ENCODE results near the gene SUMO2. TPM values are rescaled to one million over a fixed set of nuclear protein-coding genes. Genes with fewer than 3 reads are reported as not detected.

Gene SUMO2
- total and polyA plus RNA-seq, 2 of the 13 experiments (the other 11 are each of a cell fraction or from before 2014, with no cell fraction given), result 337 to 553 TPM

DNA sequence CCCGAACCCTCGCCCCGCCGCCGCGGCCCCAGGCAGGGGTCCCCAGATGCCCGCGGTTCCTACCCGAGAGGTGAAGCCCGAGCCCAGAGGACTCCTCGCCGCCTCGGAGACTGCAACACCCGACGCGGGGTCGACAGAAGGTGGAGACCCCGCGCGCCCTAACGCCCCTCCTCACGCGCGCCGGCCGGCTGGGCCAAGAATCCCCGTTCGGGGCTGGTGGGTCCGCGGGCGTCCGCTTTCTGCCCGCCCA, 515 bp downstream of the SUMO2 start (continued):
- TF ChIP-seq, protein P1, sequence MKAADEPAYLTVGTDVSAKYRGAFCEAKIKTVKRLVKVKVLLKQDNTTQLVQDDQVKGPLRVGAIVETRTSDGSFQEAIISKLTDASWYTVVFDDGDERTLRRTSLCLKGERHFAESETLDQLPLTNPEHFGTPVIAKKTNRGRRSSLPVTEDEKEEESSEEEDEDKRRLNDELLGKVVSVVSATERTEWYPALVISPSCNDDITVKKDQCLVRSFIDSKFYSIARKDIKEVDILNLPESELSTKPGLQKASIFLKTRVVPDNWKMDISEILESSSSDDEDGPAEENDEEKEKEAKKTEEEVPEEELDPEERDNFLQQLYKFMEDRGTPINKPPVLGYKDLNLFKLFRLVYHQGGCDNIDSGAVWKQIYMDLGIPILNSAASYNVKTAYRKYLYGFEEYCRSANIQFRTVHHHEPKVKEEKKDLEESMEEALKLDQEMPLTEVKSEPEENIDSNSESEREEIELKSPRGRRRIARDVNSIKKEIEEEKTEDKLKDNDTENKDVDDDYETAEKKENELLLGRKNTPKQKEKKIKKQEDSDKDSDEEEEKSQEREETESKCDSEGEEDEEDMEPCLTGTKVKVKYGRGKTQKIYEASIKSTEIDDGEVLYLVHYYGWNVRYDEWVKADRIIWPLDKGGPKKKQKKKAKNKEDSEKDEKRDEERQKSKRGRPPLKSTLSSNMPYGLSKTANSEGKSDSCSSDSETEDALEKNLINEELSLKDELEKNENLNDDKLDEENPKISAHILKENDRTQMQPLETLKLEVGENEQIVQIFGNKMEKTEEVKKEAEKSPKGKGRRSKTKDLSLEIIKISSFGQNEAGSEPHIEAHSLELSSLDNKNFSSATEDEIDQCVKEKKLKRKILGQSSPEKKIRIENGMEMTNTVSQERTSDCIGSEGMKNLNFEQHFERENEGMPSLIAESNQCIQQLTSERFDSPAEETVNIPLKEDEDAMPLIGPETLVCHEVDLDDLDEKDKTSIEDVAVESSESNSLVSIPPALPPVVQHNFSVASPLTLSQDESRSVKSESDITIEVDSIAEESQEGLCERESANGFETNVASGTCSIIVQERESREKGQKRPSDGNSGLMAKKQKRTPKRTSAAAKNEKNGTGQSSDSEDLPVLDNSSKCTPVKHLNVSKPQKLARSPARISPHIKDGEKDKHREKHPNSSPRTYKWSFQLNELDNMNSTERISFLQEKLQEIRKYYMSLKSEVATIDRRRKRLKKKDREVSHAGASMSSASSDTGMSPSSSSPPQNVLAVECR (CRISPR knock-in tag; IDR thresholded peaks at IDR 0.05; ENCODE audit: borderline replicate concordance), result peak; percentile 70; the same call in 1 of the 2 replicates
- peak; percentile 14 for TF ChIP-seq SRSF4 (IDR thresholded peaks at IDR 0.05; ENCODE audit: low read depth, low read length, poor library complexity, severe bottlenecking)
- TF ChIP-seq ZNF235 (CRISPR knock-in tag; IDR thresholded peaks at IDR 0.05; ENCODE audit: borderline replicate concordance), result peak; percentile 2; the same call in 1 of the 2 replicates
- TF ChIP-seq JDP2 (CRISPR knock-in tag; IDR thresholded peaks at IDR 0.05; ENCODE audit: borderline replicate concordance), result no peak
- no peak; the same call in 1 of the 2 replicates for TF ChIP-seq NR3C1 (CRISPR knock-in tag; IDR thresholded peaks at IDR 0.05)
- no peak; the same call in 1 of the 2 replicates for TF ChIP-seq ZSCAN30 (CRISPR knock-in tag; IDR thresholded peaks at IDR 0.05)
- no peak for TF ChIP-seq ZBTB8A (CRISPR knock-in tag; IDR thresholded peaks at IDR 0.05; ENCODE audit: borderline replicate concordance, low read depth)
- TF ChIP-seq SNRNP70 (IDR thresholded peaks at IDR 0.05; ENCODE audit: low read depth, low read length), result no peak
- 0 out of 2 replicates have a peak, but pooled peaks have one; percentile 63 for TF ChIP-seq AKAP8 (CRISPR knock-in tag; IDR thresholded peaks at IDR 0.05)
- no peak for TF ChIP-seq ZNF660 (CRISPR knock-in tag; IDR thresholded peaks at IDR 0.05; ENCODE audit: borderline replicate concordance, low read depth)
- TF ChIP-seq, protein P2, sequence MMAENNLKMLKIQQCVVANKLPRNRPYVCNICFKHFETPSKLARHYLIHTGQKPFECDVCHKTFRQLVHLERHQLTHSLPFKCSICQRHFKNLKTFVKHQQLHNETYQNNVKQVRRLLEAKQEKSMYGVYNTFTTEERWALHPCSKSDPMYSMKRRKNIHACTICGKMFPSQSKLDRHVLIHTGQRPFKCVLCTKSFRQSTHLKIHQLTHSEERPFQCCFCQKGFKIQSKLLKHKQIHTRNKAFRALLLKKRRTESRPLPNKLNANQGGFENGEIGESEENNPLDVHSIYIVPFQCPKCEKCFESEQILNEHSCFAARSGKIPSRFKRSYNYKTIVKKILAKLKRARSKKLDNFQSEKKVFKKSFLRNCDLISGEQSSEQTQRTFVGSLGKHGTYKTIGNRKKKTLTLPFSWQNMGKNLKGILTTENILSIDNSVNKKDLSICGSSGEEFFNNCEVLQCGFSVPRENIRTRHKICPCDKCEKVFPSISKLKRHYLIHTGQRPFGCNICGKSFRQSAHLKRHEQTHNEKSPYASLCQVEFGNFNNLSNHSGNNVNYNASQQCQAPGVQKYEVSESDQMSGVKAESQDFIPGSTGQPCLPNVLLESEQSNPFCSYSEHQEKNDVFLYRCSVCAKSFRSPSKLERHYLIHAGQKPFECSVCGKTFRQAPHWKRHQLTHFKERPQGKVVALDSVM (CRISPR knock-in tag; IDR thresholded peaks at IDR 0.05), result 0 out of 2 replicates have a peak, but pooled peaks have one; percentile 31
- peak; percentile 68 for TF ChIP-seq PHF8 (CRISPR knock-in tag; IDR thresholded peaks at IDR 0.05)
- TF ChIP-seq, protein P3, sequence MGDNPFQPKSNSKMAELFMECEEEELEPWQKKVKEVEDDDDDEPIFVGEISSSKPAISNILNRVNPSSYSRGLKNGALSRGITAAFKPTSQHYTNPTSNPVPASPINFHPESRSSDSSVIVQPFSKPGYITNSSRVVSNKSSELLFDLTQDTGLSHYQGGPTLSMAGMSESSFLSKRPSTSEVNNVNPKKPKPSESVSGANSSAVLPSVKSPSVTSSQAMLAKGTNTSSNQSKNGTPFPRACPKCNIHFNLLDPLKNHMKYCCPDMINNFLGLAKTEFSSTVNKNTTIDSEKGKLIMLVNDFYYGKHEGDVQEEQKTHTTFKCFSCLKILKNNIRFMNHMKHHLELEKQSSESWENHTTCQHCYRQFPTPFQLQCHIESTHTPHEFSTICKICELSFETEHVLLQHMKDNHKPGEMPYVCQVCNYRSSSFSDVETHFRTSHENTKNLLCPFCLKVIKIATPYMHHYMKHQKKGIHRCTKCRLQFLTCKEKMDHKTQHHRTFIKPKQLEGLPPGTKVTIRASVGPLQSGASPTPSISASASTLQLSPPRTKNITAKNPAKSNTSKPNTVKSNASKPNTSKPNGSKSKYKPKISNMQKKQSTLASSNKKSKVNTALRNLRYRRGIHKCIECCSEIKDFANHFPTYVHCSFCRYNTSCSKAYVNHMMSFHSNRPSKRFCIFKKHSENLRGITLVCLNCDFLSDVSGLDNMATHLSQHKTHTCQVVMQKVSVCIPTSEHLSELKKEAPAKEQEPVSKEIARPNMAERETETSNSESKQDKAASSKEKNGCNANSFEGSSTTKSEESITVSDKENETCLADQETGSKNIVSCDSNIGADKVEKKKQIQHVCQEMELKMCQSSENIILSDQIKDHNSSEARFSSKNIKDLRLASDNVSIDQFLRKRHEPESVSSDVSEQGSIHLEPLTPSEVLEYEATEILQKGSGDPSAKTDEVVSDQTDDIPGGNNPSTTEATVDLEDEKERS (CRISPR knock-in tag; IDR thresholded peaks at IDR 0.05), result peak; percentile 14; the same call in 1 of the 2 replicates
- TF ChIP-seq NFATC3 (CRISPR knock-in tag; IDR thresholded peaks at IDR 0.05), result peak; percentile 69; the same call in 1 of the 2 replicates
- TF ChIP-seq, protein P4, sequence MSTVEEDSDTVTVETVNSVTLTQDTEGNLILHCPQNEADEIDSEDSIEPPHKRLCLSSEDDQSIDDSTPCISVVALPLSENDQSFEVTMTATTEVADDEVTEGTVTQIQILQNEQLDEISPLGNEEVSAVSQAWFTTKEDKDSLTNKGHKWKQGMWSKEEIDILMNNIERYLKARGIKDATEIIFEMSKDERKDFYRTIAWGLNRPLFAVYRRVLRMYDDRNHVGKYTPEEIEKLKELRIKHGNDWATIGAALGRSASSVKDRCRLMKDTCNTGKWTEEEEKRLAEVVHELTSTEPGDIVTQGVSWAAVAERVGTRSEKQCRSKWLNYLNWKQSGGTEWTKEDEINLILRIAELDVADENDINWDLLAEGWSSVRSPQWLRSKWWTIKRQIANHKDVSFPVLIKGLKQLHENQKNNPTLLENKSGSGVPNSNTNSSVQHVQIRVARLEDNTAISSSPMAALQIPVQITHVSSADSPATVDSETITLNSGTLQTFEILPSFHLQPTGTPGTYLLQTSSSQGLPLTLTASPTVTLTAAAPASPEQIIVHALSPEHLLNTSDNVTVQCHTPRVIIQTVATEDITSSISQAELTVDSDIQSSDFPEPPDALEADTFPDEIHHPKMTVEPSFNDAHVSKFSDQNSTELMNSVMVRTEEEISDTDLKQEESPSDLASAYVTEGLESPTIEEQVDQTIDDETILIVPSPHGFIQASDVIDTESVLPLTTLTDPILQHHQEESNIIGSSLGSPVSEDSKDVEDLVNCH (CRISPR knock-in tag; IDR thresholded peaks at IDR 0.05), result no peak
- TF ChIP-seq, protein P5, sequence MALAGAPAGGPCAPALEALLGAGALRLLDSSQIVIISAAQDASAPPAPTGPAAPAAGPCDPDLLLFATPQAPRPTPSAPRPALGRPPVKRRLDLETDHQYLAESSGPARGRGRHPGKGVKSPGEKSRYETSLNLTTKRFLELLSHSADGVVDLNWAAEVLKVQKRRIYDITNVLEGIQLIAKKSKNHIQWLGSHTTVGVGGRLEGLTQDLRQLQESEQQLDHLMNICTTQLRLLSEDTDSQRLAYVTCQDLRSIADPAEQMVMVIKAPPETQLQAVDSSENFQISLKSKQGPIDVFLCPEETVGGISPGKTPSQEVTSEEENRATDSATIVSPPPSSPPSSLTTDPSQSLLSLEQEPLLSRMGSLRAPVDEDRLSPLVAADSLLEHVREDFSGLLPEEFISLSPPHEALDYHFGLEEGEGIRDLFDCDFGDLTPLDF (CRISPR knock-in tag; IDR thresholded peaks at IDR 0.05), result 0 out of 2 replicates have a peak, but pooled peaks have one; percentile 30

Data from HepG2 (cell line).